ENCODE measurements around the gene CCNQ.

- TF ChIP-seq CTCF (IDR thresholded peaks at IDR 0.05) (no peak), POLR2A (IDR thresholded peaks at IDR 0.05) (no peak), POLR2AphosphoS5 (IDR thresholded peaks at IDR 0.05) (no peak)
These were observed 3.6 kb downstream of the CCNQ start for GRCh38 chrX:153595387-153595786.
